HG03558 (cell line): ENCODE data around the gene WASF3.

ENCODE experiments used
- ATAC-seq: cut with Tn5 transposase; IDR thresholded peaks from one replicate; pipeline ENCODE4 v1.9.1; 2021; ENCODE audit warnings: moderate number of reproducible peaks; ENCODE audit not compliant: unreplicated experiment; ENCODE audit errors: extremely low read depth

Gene WASF3, protein sequence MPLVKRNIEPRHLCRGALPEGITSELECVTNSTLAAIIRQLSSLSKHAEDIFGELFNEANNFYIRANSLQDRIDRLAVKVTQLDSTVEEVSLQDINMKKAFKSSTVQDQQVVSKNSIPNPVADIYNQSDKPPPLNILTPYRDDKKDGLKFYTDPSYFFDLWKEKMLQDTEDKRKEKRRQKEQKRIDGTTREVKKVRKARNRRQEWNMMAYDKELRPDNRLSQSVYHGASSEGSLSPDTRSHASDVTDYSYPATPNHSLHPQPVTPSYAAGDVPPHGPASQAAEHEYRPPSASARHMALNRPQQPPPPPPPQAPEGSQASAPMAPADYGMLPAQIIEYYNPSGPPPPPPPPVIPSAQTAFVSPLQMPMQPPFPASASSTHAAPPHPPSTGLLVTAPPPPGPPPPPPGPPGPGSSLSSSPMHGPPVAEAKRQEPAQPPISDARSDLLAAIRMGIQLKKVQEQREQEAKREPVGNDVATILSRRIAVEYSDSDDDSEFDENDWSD

DNA sequence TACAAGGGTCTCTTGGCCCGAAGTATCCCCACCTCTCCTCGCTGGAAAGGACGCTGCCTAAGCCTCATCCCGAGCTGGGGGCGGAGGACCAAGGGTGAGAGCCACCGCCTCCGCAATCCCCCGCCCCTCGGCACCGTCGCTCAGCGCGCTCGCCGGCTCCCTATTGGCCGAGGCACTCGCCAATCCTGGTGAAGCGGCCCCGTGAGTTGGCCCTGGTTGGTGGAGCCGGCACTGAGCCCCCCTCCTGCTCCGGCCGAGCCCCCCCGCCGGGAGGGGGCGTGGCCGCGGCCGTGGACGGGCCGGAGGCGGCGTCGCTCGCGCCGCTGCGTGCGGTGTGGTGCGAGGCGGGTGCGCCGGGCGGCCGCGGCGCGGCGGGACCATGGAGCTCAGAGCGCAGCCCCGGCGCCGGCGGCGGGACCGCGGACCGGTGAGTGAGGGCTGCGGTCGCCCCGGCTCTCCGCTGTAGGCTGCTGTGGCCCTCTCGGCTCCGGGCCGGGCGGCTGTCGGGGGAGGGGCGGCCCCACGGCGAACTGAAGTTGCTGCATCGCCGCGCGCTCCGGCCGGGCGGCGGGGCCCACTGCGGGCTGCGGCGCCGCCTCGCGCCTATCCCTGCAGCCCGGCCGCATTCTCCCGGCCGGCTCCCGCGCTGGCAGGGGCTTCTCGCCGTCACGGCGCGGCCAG, at the start of gene WASF3:
WASF3 (plus strand) TSS at position 291 of the 681 bp plus-strand sequence. CDS start 84,588 bp downstream, outside the sequence.
- ATAC-seq, result peak; percentile 77

DNA sequence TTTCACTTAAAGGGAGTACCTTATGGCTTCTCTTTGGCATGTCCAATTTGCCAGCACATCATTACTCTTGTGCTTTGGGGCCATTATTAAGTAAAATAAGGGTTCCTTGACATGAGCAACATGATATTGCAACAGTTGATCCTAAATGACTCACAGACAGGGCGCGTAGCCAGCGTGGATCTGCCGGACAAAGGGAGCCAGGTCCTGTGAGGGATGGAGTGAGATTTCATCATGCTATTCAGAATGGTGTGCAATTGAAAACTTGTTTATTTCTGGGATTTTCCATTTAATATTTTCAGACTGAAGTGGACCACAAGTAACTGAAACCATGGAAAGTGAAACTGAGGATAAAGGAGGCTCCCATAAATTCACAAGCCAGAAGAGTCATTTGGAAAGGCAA, 48.6 kb upstream of the WASF3 start:
- no peak for ATAC-seq

DNA sequence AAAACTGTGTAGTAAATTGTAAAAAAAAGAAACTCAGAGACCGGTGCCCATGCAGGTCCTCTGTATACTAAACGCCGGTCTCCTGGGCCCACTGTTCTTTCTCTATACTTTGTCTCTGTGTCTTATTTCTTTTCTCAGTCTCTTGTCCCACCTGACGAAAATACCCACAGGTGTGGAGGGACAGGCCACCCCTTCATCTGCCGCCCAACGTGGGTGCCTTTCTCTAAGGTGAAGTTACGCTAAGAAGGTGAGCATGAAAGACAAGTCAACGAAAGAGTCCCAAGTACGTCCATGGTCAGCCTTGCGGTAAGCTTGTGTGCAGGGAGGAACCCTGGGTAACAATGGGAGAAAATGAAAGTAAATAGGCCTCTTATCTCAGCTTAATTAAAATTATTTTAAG, 48.0 kb upstream of the WASF3 start:
- ATAC-seq, result no peak

DNA sequence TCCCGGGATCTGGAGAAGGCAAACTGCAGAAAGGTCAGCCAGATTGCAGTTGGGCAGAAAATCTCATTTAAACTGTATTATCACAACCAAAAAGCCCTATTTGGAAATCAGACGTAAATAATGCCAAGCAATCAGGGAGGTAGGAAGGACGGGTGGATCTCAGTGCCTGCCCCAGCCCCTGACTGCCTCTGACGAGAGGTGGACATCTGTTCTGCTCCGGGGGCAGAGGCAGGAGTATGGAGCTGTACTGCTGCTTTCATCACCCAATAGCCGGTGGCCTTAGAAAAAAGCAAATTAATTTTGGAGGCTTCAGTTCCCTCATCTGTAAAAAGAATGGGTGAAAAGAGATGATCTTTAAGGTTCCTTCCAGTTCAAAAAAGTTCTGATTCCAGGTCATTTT, 43.6 kb upstream of the WASF3 start:
- no peak for ATAC-seq

DNA sequence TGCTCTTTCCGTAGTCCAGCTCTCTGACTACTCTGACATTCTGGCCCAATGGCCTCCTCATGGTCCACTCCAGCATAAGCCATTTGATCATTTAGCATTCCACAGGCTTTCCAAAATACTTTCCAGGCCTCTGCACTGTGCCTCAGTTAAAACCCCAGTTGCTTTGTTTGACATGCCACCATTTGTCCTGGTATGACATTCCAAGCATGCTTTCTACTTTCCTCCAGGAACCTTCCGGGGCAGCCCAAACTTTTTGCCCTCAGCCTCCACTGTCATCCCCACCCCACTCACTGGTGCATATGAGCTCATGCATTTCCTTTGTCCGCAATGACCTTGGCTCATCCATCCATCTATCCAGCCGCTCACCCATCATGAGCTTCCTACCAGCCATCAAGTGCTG, 41.8 kb upstream of the WASF3 start:
- ATAC-seq, result no peak

DNA sequence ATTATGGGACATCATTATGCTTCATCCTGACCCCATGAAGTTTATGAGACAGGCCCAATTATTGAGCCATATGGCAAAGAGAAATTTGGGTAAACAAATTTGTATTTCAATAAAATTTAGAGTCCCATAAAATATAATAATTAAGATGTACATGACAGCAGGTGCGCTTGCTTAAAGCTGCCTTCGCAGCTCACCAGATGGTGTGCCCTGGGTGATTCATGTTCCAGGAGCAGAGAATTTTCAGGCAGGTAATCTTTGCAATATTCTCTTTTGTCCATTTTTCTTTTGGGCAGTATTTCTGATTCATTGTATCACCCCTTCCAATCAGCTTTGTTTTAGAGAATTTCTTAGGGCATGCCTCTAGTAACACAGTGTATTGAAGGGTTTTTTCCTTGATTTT, 39.5 kb upstream of the WASF3 start:
- no peak for ATAC-seq

DNA sequence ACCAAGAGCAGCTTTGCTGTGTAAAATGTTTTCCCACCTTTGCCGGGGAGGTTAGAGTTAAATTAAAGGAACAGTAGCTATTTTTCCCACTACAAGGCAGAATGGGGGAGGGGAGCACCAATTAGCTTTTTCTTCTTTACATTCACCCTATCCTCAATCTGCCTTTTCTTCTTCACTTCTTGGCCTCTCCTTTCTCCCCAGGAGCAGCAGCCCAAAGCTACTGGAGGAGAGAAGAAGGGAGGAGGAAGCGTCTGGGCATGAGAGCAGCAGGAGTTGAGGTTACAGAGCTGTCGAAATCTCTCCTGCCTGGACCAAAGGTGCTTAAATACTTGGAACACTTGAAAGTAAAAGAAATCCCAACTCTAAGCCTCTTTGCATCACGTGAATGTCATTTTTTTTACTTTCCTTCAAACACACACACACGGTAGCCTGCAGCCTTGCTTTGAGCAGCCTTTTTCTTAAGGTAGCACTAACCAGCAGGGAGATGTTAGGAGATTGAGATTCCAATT, 39.0 kb upstream of the WASF3 start:
- ATAC-seq, result no peak

DNA sequence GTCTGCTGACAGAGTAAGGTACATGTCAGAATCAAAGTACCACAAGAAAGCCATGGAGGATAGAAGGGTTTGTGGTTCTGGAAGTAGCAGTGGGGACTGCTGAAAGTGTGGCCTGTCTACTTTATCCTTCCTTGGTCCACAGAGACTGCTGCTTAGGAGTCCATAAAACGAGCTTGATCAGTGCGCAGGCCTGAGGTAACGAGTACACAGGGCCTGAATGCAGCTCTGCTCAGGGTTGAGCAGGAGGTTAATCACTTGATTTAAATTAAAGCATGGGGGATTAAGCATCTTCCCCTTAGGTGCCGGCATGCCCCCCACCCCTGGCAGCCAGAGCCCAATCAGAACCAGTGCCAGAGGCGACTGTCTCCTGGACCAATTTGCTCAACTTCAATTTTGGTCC, 34.9 kb upstream of the WASF3 start:
- no peak for ATAC-seq

DNA sequence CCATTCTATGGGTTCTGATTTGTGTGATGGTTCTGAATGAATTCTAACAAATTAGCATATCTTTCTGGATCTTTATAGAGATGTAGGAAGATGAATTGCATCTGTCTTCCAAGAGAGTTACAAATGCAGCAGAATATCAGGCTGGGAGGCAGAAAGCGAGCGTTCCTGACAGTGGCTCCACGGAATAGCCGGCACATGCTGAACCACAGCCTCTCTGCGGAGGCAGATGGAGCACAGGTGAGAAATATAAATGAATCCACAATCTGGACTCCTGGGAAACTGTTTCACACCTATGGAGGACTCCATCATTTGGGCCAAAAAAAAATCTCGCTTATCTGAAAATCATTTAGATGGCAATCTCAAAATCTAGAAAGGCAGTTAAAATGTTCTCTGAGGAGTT, 34.5 kb upstream of the WASF3 start:
- no peak for ATAC-seq

DNA sequence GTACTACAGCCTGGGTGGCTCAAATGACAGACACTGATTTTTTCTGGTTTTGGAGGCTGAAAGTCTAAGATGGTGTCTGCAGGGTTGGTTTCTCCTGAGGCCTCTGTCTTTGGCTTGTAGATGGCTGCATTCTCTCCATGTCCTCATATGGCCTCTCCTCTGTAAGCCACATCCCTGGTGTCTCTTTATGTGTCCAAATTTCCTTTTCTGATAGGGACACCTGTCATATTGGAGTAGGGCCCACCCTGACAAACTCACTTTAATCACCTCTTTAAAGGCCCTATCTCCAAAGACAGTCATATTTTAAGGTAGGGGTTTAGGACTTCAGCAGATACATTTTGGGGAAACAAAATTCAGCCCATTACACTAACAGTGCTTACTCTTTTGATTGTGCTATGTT, 32.0 kb upstream of the WASF3 start:
- no peak for ATAC-seq

DNA sequence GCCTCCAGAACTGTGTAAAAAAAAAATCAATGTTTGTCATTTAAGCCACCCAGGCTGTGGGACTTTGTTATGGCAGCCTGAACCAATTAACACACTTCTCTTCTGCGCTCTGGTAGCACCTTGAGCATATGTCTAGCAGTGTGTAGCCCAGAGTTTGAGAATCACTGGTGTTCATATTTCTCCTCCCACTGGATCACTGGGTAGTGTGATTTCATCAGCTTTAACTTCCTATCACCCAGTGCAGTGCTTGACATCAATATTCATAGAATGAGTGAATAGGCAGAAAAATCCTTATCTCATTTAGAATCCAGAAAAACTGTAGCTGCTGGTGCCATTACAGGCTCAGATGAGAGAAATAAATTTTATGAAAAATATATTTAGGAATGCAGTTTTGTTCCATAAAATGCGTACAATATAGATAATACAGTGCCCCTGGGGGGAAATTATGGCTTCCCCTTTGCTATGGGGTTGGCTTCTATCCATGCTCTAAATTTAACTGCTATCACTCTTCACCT, 30.7 kb upstream of the WASF3 start:
- no peak for ATAC-seq

DNA sequence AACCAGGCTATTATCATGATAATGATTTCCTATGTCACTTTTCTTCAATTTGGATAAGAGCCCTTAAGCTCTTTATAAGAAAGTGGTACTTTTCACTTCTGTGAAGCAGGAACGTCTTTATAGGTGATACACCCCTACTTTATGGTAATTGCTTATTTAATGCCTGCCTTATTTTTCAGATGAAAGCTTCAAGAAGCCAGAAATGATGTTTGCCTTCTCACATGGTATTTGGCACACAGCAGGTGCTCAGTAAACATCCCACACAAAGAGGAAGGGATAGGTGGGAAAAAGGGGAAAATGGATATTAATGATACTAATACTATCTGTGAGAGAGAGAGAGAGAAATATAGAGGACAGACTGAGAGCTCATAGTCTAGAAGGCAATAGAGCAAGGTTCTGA, 29.0 kb upstream of the WASF3 start:
- no peak for ATAC-seq

DNA sequence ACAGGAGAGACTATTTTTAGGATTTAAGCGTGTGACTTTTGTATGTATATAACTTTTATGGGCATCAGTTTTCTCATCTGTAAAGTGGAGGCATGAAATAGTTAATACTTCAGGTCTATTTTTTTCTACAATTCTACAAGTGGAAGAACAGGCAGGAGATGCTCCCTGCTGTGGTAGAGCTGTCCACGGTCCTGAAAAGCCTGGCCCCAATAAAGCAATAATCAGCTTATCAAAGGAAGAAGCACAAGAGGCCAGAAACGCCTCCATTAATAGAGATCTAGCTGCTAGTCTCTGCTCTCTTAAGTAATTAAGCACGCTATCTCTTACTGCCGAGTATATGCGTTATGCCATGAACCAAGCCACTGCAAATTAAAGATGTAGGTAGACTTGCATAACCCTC, 28.0 kb upstream of the WASF3 start:
- ATAC-seq, result no peak

DNA sequence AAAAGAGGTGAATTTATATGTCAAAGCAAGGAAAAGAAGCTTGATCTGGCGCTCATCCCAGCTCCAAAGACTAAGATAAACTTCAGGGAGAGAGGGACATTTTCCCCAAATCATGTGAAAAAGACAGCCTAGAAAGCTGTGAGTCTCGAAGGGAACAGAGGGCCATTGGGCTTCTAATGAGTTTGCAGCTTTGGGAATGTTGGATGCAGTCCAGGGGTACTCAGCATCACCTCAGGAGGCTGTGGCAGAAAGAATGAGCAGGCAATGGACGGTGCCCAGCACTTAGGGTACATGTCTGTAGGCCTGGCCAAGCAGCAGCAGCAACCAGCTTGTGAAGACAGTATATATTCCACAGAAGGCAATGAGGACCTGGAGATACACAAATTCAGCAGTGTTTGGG, 25.7 kb upstream of the WASF3 start:
- no peak for ATAC-seq

DNA sequence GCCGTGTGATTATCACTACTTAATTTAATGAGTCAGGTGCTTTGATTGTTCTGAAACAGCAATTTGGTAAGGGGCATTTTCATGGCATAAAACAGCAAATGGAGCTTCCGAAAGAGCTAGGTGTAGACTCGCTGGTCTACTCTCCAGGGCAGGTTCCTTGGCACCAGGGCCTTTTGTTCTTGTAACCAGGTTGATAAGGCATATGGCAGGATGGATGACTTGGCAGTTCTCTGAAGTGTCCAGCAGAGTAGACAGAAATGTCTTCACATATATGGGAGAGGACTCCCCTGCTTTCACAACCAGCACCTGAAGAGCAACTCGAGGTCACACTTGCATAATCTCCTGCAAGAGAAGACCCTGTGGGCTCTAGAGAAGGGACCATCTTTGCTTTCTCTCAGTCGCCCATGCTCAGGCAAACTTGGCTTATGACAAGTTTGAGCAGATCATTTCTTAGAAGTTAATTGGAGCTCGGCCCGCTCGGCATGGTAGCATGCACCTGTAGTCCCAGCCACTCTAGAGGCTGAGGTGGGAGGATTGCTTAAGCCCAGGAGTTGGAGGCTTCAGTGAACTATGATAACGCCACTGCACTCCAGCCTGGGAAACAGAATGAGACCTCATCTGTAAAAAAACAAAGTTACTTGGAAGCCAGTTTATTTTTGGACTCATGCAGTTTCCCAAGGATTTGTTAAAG, 23.3 kb upstream of the WASF3 start:
- no peak for ATAC-seq

DNA sequence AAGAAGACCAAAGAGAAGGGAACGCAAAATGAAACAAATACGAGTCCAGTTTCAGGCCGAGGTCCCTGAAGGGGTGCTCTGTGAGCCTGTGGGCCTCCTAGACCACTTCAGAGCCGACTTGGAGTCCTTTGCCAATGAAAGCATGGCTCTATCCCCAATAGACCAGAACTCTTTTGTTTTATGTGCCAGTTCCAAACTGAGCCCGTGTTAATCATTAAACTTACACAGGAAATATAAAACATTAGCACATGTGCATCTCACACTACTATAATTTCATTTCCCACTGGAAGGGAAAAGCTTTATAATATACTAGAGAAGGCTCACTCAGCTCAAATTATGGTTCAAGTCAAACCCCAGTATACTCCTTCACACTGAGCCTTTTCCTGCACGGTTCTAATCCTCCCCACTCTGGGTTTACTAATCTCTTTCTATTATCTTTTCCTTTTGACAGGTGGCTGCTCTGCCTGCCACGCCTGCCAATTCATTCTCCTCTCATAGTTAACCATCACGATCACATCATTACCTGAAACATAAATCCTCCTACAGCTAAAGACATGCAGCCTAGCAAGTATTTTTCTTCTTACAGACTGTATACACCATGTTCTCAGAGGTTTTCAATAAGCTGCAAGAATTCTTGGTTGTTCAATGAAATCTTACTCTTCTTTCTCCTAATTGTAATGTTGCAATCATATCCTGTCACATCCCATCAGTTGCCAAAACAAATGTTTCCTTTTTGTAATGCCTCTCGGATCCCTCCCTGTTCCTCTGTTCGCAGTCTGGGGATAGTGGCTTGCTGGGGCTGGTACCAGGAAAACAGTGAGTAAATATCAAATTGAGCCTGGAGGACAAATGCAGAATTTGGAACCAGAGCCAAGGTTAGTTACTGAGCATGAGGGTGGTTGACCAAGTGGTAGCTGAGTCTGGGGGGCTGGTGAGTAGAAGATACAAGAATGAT, 18.8 kb upstream of the WASF3 start:
- no peak for ATAC-seq

DNA sequence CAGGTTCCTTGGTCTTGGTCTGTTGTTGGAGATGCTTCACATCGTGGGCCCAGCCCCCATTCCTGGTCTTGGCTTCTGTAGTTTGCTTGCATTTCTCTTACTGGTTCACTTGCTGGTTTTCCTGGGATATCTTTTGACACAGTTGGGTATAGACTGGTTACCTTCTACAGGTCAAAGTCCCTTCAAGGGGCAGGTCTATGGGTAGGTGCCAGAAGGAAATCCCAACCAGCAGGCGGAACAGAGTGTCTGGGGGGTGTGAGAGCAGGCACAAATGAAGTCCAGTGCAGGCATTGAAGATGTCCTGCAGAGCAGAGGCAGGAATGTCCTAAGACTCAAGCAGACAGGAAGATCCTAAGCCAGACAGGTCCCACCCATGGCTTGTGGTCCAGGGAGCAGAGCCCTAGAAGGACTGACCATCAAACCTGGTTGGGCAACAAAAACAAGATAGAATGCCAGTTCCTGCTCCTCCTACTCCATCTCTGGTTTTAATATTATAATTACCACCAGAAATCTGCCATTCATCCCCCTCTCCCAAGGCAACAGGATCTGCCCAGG, 17.7 kb upstream of the WASF3 start:
- no peak for ATAC-seq

DNA sequence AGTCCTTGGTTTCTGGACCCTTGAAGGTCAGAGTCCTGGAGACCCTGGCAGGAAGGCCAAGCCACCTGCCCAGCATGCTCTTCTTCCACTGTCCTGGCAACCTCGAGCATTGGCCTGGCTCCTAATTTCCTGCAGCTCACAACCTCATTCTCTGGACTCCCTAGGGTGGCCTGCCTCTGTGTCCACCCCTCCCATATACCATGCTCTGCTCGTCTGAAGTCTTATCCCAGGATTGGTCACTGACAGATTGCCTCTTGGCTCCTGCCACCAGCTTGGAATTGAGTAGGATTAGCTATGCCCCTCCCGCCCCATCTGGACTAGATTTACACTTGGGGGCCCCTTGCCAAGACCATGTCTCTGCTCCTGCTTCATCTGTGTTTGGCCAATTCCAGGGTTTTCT, 17.1 kb upstream of the WASF3 start:
- no peak for ATAC-seq

DNA sequence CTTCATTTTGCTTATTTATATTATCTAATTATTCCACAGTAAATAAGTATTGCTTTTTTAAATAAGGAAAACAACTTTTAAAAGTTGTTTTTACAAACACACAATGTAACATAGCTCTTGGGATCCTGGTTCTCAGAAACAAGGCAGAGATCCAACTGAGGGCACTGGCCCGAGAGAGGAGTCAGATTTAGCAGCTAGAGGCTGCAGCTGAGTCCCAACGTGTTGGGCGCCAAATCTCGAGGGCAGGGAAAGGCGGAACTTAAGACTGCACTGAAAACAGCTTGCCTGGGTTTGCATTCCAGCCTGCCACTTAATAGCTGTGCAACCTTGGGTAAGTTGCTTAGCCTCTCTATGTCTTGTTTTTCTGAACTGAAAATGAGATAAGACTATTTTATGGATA, 16.4 kb upstream of the WASF3 start:
- no peak for ATAC-seq
